Globus pallidus (tissue), 1 donor: Measurements from ENCODE around the gene CDC6.

Experiments
- DNase-seq: peaks from one replicate; pipeline ENCODE4 v3.0.0-alpha.2; 2015; ENCODE audit warnings: low spot score

The CDC6 gene

GRCh38 chr17:40340880-40341807, 53.5 kb downstream of the CDC6 start:
- DNase-seq: peak; percentile 63

- no peak for DNase-seq
Measured at GRCh38 chr17:40341808-40342503, 54.3 kb downstream of the CDC6 start.

- no peak for DNase-seq
Measured at GRCh38 chr17:40342504-40343218, 55.0 kb downstream of the CDC6 start.

DNA sequence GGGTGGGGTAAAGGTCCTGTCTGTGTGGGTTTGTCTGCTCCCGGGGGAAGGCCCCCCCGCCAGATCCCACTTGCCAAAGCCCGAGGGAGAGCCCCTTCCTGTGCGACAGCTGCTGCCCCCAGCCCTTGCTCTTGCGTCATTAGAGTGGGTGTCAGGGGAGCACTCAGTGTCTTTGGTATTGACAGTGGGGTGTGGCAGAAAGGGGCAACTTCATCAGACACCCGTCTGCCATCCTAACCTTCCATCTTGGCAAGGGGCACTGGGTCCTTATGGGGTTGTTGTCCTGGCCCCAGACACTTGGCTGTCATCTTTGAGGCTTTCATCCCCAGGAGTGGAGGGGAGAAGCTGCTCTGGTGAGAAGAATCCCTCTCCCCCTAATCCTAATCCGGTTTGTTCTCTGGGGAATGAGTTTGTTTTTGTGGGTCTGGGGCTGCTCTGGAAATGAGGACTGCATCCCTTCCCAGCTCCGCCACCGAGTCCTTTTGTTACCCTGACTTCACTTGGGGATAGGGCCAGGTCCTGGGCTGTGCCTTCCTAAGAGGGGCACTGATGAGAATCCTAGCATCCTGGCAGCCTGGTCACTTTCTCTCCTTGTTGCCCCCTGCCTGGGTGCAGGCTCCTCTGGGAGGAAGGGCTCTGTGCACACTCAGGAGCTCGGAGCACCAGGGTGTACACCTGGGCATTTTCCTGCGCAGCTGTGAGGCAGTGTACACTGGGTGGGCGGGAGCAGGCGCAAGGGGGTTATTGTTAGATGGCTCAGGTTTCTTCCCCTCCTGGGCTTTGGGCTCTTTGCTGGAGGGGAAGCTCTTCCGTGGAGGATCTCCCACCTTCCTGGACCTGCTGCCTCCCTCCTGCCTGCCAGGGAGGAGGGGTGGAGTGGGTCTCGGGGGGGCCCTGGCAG, 55.8 kb downstream of the CDC6 start:
- DNase-seq: no peak

DNA sequence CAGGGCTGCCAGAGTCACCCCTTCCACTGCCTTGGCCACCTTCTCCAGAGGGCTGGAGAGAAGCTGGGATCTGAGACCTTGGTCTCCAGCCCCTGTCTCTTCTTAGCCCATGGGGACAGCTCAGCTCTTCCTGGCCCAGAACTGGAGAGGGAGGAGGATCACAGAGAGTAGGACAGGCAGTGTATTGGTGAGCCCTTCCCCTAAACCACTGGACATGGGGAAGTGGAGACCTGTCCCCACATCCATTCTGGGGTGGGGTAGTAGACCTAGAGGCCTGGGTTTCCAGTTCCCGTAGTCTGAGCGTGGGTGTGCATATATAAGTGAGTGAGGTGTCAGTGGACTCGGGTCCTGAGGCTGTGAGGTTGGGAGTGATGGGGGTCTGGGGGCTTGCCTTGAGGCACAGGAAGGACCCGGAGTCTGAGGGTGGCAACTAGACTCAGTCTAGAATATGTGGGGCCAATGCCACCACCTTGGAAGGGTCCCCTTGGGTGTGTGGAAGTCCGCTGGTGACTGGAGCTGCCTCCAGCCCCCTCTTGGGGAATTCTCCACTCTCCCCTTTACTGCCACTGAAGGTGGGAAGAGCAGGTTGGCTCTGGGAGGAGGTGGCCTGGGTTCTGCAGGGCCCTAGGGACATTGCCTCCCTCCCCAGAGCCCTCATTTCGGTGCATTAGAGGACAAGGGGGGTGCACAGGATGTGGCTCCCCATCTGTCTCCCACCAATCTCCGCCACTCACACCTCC, 56.9 kb downstream of the CDC6 start:
- no peak for DNase-seq

- no peak for DNase-seq
Measured at GRCh38 chr17:40345161-40345993, 57.7 kb downstream of the CDC6 start.

DNA sequence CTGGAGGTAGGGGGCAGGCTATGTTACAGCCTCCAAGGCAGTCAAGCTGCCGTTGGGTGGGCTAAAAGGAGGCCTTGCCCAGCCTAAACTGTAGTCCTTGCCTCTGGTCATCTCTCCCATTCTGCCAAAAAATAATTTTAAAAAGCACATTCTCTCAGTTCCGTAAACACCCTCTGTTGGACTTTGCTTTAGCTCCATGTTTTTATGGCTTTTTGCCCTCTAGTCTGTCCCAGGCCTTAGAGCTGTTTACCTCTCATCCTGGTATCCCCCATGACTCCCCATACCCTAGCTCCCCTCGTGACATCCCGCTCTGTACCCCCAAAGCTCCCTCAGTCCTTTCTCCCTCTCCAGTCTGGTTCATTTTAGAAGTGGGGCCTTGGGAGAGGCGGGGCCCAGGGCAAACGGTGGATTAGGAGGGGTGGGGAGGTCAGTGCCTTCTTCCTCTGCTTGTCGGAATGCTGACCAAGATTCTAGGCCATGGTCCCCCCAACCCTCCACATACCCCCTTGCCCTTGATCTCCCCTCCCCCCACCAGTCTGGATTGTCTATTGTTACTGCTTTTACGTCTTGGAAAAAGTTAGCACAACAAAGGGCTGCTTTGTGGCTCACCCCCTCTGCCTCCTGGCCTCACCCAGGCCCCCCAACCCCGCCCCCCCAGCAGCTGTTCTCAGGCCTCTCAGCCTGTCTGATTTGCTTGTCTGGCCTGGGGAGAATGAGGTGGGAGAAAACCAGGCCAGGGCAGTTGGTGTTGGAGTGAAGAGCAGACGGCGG, 58.5 kb downstream of the CDC6 start:
- DNase-seq: peak; percentile 74

- no peak for DNase-seq
Measured at GRCh38 chr17:40346765-40347158, 59.1 kb downstream of the CDC6 start.

- peak; percentile 88 for DNase-seq
Measured at GRCh38 chr17:40347319-40348135, 59.8 kb downstream of the CDC6 start.

GRCh38 chr17:40348136-40348504, 60.4 kb downstream of the CDC6 start:
- DNase-seq: no peak

DNA sequence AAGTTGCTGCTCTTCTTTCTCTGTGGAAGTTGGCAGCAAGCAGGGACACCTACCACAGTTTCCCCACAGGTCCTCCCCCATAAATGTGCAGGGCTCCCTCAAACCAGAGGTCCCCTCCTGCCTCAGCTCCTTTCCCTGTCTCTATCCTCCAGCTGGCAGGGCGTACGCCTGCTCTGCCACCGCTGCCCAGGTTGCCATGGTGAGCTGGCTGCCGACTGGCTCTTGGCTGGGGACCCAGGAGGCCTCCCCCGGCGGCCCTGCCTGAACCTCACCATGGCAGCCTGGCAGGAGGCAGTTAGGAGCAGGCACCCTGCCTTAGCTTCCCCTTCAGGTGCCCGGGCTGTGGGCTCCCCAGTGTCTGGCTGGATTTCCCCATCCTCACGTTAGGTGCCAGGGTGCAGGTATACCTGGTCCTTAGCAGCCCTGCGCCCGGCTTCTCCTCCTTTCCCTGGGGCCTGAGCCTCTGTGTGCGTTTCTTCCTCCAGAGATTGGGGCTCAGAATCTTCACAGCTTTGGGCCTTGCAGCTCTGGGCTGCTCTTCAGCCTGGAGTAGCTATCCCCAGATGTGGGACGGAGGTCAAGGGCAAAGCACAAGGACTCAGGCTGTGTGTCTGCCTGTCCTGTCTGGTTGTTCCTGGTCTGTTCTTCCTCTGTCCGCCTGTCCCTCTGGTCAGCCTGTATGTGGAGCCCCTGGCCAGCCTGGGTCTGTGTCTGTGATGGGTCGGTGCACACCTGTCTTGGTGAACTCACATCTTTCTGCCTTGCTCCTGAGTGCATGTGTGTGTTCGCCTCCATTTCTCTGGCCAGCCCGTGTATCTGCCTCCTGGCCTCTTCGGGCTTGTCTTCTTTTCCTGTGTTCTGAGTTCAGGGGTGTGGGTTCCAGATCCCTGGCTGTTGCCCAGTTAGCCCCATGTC, 61.1 kb downstream of the CDC6 start:
- peak; percentile 76 for DNase-seq

- DNase-seq: no peak
Measured at GRCh38 chr17:40349477-40349894, 61.8 kb downstream of the CDC6 start.

GRCh38 chr17:40349895-40350688, 62.4 kb downstream of the CDC6 start:
- no peak for DNase-seq

GRCh38 chr17:40350689-40351358, 63.1 kb downstream of the CDC6 start:
- DNase-seq: no peak

DNA sequence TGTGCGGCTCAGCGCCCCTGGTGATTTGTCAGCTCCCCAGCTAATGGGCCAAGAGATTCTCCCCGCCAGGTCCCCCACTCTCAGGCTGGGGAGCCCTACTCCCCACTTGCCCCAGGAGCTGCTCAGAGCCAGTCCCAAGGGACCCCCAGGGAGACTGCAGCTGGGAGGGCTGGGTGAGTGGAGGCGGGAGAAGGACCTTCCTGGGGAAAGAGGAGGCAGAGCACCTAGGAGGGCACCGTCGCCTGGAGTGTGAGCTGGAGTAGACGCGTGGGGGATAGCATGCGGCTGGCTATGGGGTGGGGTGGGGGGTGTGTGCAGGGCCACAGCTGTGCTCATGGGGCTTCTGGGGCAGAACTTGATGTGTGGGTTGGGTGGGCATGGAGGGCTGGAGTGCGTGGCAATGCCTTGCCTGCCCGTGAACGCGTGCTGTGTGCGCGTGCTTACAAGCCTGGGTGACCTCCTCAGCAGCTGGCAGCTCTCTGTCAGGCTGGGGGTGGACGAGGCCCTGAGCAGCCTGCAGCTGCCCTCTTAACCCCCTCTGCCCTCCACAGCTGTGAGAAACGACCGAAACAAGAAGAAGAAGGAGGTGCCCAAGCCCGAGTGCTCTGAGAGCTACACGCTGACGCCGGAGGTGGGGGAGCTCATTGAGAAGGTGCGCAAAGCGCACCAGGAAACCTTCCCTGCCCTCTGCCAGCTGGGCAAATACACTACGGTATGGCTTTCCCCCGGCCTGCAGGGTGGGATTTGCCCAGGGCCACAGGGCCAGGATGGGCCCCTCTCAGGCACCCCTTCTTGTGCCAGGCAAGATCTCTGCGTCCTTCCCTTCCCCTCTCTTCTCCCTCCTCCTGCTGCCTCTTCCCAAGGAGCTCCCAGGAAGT, 63.9 kb downstream of the CDC6 start:
- DNase-seq: no peak
